ENCODE results near the gene PHLPP1.
A peak's percentile ranks its signal among the peaks of the same experiment; 100 is the strongest.

Gene PHLPP1

GRCh38 chr18:62856294-62856693, 141.0 kb downstream of the PHLPP1 start:
- DNase-seq = no peak

DNA sequence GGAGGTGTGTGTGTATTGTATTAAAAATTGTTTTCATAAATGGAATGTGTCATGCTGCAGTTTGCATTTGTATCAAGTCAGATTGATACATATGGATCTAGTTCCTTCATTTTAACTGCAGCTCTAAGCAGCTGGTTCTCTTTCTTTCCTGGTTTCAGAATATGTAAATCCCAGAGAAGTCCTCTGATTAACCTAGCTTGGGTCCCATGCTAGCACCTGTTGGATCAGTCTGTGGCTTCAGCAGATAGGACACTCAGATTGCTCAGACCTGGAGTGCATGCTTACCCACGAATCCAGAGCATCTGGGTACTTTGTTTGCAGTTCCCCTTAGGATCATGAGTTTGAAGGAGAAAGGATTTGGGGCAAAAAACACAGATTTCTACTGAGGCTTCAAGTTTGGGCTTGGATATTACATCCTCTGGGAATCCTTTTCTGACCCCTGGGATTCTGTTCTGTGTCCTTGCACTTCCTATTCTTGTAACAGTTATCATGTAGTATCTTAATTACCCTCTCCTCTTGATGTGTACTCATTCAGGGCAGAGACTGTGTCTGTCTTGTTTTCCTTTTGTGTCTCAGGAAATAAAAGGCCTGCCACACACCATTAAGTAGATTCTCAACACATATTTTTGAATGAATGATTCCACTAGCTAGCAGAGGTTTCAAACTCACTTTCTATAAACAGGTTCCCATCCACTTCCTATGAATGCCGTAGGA, 142.1 kb downstream of the PHLPP1 start:
- no peak for DNase-seq

DNA sequence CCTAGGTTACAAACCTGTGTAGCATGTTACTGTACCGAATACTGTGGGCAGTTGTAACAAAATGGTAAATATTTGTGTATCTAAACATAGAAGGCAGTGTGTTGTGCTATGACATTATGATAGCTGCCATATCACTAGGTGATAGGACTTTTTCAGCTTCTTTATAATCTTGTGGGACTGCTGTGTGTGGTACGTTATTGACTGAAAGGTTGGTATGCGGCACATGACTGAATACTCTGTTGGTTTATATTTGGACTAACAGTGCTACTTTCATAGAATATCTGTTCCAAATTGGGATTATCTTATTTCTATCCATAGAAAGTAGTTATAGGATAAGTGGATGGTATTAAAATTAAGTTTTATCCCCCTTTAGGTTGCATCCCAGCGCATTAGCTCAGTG, 144.7 kb downstream of the PHLPP1 start:
- no peak for DNase-seq

DNA sequence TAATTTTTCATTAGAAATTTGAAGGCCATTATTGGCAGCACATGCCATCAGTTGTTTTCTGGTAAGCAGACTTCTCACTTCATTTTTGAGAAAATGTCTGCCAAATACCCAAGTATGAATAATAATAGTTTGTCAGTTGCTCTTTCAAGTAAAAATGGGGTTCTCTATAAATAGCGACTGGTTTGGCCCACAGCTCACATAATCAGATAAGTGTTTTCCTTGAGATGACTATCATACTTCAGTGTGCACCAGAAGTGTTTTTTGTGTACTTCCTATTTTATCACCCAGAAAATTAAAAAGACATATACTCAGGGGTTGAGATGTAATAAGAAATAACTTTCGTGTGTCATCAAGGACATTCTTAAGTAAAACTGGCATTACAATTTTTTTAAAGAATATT, 147.1 kb downstream of the PHLPP1 start:
- no peak for DNase-seq

DNA sequence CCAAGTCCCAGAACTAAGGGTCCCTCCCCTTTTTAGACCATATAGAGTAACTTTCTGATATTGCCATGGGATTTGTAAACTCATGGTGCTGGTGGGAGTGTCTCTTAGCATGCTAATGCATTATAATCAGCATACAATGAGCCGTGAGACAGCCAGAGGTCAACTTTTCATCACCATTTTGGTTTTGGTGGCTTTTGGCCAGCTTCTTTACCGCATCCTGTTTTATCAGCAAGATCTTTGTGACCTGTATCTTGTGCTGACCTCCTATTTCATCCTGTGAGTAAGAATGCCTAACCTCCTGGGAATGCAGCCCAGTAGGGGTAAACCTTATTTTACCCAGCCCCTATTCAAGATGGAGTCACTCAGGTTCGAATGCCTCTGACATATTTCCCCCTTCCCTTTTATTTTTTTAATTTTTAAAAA, 148.2 kb downstream of the PHLPP1 start:
- DNase-seq = no peak

DNA sequence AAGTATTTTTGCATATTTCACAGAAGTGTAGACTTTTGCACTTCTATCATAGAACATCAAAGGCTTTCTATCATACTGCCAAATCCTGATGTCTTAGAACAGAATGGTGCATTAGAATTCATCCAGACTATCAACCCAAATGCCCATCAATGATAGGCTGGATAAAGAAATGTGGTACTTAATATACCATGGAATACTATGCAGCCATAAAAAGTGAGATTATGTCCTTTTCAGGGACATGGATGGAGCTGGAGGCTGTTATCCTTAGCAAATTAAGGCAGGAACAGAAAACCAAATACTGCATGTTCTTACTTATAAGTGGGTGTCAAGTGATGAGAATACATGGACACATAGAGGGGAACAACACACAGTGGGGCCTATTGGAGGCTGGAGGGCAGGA, 150.2 kb downstream of the PHLPP1 start:
- DNase-seq = no peak

GRCh38 chr18:62867534-62867933, 152.2 kb downstream of the PHLPP1 start:
- DNase-seq = no peak

- DNase-seq = no peak
Observed at GRCh38 chr18:62868645-62869044, 153.3 kb downstream of the PHLPP1 start.

DNA sequence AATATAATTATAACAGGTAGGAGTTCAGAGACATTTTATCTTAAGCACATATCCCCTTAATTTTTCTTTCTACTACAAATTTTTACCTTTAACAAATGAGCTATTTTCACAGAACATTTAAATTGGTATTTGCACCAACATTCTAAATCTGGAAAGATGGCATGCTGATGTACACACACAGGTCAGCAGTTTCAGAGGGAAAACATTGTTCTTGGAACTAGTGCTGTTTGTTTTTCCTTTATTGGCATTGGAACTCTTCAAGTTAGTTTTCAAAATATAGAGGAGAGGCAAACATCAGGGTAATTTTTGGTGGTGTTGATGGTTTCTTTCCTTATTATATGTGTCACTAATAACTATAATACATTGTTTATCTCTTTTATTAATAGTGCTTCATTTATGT, 155.3 kb downstream of the PHLPP1 start:
- no peak for DNase-seq

DNA sequence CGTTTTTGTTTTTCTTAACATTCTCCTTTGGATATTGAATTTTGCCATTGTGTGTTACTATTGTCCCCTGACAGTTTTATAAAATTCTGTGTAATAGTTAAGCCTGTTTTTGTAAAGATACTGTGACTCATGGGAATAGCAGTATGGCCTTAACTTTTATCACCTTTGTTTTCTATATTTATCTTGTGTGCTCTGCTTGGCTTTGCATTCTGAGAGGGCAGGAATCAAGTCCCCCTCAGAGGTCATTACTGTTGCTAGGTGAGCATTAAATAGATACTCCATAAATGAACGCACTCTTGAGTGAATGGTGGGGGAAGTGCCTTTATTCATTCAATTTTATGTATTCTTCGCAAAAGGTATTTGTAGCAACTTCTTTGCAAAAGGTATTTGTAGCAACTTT, 160.0 kb downstream of the PHLPP1 start:
- no peak for DNase-seq

GRCh38 chr18:62876111-62876510, 160.8 kb downstream of the PHLPP1 start:
- DNase-seq = no peak

- no peak for DNase-seq
Observed at GRCh38 chr18:62876828-62877227, 161.5 kb downstream of the PHLPP1 start.

GRCh38 chr18:62877411-62878221, 162.3 kb downstream of the PHLPP1 start:
- no peak for DNase-seq

DNA sequence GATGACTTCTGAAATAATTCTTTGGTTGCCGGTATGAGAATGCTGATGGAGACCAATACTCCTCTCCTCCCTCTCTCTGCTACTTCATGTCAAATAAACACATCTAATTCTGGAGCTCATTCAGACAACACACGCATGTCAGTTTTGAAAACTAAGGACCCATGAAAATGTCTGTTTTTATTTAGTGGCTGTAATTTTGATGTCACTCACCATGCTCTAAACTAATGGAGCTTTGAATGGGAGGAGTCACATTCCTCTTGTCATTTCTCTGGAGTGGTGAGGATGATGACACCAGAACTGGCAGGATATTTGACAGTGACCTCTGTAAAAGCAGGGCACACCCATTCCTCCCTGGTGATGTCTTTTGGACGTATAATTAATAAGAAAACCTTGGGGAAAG, 163.0 kb downstream of the PHLPP1 start:
- DNase-seq = no peak

GRCh38 chr18:62880034-62880433, 164.7 kb downstream of the PHLPP1 start:
- peak; percentile 7 for DNase-seq

- DNase-seq = no peak
Observed at GRCh38 chr18:62880673-62881364, 165.5 kb downstream of the PHLPP1 start.

GRCh38 chr18:62881509-62882016, 166.2 kb downstream of the PHLPP1 start:
- peak; percentile 23 for DNase-seq

- DNase-seq = peak; percentile 89
Observed at GRCh38 chr18:62883937-62884735, 168.8 kb downstream of the PHLPP1 start.

DNA sequence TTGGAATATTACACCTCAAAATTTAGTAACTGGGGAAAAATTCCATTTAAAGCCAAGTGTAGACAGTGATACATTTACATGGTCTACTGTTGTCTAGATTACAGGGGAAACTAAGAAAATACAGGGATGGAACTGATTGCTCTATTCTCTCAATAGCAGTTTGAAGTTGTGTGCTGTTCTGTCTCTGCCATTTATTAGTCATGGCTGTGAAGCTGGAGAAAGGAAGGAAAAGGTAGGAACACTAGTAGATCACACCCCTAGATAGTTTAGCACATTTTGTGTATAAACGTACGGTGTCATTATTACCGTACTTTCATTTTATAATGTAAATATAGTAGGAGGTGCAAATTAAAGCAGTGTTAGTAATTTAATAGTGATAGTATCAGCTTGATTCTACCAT, 170.5 kb downstream of the PHLPP1 start:
- DNase-seq = no peak

DNA sequence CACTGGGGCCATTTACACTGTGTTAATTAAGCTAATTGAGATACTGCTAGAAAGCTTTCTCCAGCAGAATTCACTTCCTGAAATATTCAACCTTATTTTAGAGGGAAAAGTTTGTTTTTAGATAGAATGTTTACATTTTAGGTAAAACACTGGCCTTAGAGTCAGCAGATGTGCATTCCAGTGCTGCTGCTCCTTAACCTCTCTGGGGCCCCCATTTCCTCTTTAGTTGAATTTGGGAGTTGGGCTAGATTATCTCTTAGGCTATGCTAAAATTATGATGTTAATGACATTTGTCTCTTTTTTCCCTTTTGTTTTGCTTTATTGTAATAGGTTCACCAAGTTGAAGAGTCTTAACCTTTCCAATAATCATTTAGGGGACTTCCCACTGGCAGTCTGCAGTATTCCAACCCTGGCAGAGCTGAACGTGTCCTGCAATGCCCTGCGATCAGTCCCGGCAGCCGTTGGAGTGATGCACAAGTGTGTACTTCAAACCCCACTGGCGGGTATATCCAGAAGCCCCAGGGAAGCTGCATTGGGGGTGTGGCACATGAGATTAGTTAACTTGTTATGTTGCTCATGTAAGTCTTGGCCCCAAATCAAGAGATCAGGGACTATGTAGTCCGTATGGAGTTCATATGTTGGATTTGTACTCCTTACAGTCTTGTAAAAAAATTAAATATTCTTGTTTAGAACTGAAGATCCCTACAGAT, 179.5 kb downstream of the PHLPP1 start:
- DNase-seq = no peak

DNA sequence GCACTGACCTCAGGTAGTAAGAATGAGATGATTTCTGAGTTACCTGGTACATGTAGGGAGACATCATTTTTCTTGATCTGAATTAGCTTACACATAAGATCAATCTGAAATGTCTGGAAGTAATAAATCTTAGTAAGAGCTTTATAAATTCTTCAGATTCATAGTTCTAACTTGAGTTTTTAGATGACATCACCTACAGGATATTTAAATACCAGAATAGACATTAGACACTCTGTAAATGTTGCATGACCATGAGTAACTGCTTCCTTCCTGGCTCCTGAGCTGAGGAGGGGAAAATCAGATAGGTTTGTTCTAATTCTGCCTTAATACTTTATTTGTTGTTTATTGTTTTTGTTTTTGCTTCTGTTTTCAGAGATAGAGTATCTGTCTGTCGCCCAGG, 181.8 kb downstream of the PHLPP1 start:
- DNase-seq = no peak

- DNase-seq = no peak
Observed at GRCh38 chr18:62898359-62898758, 183.0 kb downstream of the PHLPP1 start.
